ENCODE measurements around the gene GATA5.

The GATA5 gene

GRCh38 chr20:62494537-62494936, 18.7 kb upstream of the GATA5 start:
- DNase-seq (ENCODE audit: low read depth in 1 of 2, low spot score in 1 of 2): no peak
- TF ChIP-seq CTCF (IDR thresholded peaks at IDR 0.05; ENCODE audit: insufficient read depth, low read length) (no peak), SPI1 (IDR thresholded peaks at IDR 0.05; ENCODE audit: borderline replicate concordance, low read depth) (no peak), GABPA (IDR thresholded peaks at IDR 0.05; ENCODE audit: low read depth) (no peak), POLR2AphosphoS5 (IDR thresholded peaks at IDR 0.05; ENCODE audit: low read depth) (no peak)
- TF ChIP-seq, protein P1, sequence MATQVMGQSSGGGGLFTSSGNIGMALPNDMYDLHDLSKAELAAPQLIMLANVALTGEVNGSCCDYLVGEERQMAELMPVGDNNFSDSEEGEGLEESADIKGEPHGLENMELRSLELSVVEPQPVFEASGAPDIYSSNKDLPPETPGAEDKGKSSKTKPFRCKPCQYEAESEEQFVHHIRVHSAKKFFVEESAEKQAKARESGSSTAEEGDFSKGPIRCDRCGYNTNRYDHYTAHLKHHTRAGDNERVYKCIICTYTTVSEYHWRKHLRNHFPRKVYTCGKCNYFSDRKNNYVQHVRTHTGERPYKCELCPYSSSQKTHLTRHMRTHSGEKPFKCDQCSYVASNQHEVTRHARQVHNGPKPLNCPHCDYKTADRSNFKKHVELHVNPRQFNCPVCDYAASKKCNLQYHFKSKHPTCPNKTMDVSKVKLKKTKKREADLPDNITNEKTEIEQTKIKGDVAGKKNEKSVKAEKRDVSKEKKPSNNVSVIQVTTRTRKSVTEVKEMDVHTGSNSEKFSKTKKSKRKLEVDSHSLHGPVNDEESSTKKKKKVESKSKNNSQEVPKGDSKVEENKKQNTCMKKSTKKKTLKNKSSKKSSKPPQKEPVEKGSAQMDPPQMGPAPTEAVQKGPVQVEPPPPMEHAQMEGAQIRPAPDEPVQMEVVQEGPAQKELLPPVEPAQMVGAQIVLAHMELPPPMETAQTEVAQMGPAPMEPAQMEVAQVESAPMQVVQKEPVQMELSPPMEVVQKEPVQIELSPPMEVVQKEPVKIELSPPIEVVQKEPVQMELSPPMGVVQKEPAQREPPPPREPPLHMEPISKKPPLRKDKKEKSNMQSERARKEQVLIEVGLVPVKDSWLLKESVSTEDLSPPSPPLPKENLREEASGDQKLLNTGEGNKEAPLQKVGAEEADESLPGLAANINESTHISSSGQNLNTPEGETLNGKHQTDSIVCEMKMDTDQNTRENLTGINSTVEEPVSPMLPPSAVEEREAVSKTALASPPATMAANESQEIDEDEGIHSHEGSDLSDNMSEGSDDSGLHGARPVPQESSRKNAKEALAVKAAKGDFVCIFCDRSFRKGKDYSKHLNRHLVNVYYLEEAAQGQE (IDR thresholded peaks at IDR 0.05; ENCODE audit: insufficient replicate concordance, low read depth): no peak
- Histone ChIP-seq H3K27ac (replicated peaks) (no peak overlapping the region), H3K4me3 (replicated peaks; ENCODE audit: insufficient read depth, low read length) (no peak overlapping the region), H3K27me3 (ENCODE audit: insufficient read depth, poor library complexity, severe bottlenecking) (no peaks in the 10 kb centered on the region)

DNA sequence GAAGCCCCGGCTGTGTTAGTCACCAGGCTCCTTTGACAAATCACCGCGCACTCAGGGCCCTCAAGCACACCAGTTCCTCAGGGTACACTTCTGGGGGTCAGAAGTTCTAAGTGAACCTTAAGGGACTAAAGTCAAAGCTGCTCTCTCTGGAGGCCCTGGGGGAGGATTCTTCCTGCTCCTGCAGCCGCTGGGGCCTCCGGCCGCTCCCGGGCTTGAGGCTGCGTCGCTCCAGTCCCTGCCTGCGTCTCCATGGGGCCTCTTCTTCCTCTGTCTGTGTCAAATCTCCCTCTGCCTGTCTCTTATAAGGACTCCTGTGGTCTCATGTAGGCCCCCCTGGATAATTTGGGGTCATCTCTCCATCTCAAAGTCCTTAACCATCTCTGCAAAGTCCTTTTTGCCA, 18.1 kb upstream of the GATA5 start:
- Histone ChIP-seq H3K27ac (replicated peaks) (no peak overlapping the region), H3K27me3 (ENCODE audit: insufficient read depth, poor library complexity, severe bottlenecking) (peaks cover 1% of the 10 kb centered on the region), H3K4me3 (replicated peaks; ENCODE audit: insufficient read depth, low read length) (no peak overlapping the region)
- no peak for TF ChIP-seq SPI1 (IDR thresholded peaks at IDR 0.05; ENCODE audit: borderline replicate concordance, low read depth)
- TF ChIP-seq, protein P1 (IDR thresholded peaks at IDR 0.05; ENCODE audit: insufficient replicate concordance, low read depth): no peak
- TF ChIP-seq GABPA (IDR thresholded peaks at IDR 0.05; ENCODE audit: low read depth): no peak
- TF ChIP-seq POLR2AphosphoS5 (IDR thresholded peaks at IDR 0.05; ENCODE audit: low read depth): no peak
- TF ChIP-seq CTCF (IDR thresholded peaks at IDR 0.05; ENCODE audit: insufficient read depth, low read length): no peak
- no peak for DNase-seq (ENCODE audit: low read depth in 1 of 2, low spot score in 1 of 2)

- H3K27ac ChIP-seq (replicated peaks): no peak overlapping the region
Measured at GRCh38 chr20:62493253-62493885, 17.6 kb upstream of the GATA5 start.

More at GRCh38 chr20:62493253-62493885, 17.6 kb upstream of the GATA5 start:
- TF ChIP-seq, protein P1 (IDR thresholded peaks at IDR 0.05; ENCODE audit: insufficient replicate concordance, low read depth): no peak
- TF ChIP-seq SPI1 (IDR thresholded peaks at IDR 0.05; ENCODE audit: borderline replicate concordance, low read depth) (no peak), CTCF (IDR thresholded peaks at IDR 0.05; ENCODE audit: insufficient read depth, low read length) (no peak), POLR2AphosphoS5 (IDR thresholded peaks at IDR 0.05; ENCODE audit: low read depth) (no peak), GABPA (IDR thresholded peaks at IDR 0.05; ENCODE audit: low read depth) (no peak)
- Histone ChIP-seq H3K27me3 (ENCODE audit: insufficient read depth, poor library complexity, severe bottlenecking) (peaks cover 3% of the 10 kb centered on the region), H3K4me3 (replicated peaks; ENCODE audit: insufficient read depth, low read length) (no peak overlapping the region)
- no peak for DNase-seq (ENCODE audit: low read depth in 1 of 2, low spot score in 1 of 2)
